Activated T-cell treated with anti-CD3 and anti-CD28 coated beads, Interleukin-2, amount 50 U/mL, for 48 hours (primary cell): ENCODE results near the gene ZNF691.
"Not testable (repeated sequence)": the region's sequence is repeated elsewhere in the genome, so short reads cannot be mapped to it uniquely, and the experiment has no call there.

ENCODE experiments used
- DNase-seq, 2 experiments: peaks; one replicate each; pipeline ENCODE4 v3.0.0-alpha.2; 2020

Gene ZNF691

DNA sequence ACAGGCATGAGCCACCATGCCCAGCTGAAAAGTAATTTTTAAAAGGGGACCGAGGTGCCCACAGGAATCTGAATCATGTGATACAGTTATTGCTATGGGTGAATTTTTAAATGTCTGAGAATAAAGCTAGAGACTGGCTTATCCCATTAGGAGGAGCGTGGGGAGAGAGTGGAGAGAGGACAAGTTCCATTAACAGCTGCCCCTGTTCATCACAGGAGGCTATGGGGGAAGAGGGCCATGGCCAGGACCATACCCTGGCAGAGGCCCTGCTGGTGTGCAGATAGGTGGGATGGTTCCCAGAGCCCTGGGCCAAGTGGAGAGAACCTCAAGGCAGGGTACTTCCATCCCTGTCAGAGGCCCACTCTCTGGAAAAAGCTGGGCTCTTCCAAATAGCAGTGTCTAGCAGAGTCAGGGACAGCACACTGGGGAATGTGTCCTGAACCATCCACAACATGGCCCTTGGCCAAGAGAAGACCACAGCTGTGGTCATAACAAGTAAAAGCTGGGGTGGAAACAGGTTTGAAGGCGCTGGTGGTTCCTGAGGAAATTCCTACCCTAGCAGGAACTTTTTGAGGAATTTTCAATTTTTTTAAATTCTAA, 13.7 kb upstream of the ZNF691 start:
- no peak for DNase-seq

- DNase-seq = no peak
These were observed 12.4 kb upstream of the ZNF691 start for GRCh38 chr1:42833981-42834380.

DNA sequence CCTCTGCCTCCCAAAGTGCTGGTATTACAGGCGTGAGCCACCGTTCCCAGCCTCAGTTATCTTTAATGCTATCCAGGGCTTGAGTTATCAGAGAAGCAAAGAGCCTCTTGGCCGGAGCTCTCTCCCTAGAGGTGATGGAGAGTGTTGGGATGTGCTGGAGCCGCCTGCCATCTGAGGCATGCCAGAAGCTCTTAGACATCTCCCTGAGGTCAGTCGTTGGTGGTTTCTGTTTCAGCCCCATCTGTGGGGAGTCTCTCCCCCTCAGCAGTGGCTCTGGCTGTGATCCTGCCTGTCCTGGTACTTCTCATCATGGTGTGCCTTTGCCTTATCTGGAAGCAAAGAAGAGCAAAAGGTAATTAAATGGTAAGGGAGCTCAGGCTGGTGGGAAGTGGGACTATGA, 11.6 kb upstream of the ZNF691 start:
- no peak for DNase-seq

GRCh38 chr1:42835422-42835821, 11.0 kb upstream of the ZNF691 start:
- DNase-seq = no peak

DNA sequence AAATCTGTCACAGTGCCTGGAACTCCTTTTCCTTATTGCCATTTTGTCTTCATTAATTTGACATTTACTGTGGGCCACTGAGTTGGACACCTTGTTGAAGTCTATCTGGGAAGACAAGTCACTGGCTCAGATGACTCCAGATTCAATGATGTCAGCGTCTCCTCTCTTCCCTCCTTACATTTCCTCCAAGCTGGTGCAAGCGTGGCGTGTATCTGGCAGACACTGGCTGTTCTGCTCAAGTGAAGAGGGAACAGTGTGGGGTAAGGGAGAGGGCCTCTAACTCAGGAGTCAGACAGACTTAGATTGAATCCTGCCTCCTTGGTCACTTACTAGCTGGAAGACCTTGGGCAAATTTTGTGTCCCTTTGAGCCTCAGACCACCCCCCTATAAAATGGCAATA, 8.7 kb upstream of the ZNF691 start:
- DNase-seq = no peak

GRCh38 chr1:42838482-42839190, 7.8 kb upstream of the ZNF691 start:
- no peak for DNase-seq

DNA sequence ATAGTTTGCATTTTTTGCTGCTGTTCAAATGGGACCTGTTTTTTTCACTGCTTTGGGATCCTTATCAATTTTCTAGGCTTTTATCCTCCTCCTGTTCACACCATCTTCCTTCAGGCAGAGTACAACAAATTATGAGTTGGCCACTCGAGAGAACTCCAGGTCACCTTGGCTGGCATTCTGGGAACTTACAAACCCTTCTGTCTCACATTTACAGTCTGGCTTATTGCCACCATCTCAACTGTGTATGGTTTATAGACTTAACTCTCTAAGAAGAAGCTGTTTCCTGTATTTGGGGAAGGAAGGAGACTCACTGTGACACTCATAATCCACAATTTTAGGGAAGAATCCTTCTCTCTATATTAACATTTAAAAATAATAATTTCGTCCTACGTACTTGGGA, 5.4 kb upstream of the ZNF691 start:
- DNase-seq = no peak

- no peak for DNase-seq
These were observed 4.8 kb upstream of the ZNF691 start for GRCh38 chr1:42841440-42842147.

DNA sequence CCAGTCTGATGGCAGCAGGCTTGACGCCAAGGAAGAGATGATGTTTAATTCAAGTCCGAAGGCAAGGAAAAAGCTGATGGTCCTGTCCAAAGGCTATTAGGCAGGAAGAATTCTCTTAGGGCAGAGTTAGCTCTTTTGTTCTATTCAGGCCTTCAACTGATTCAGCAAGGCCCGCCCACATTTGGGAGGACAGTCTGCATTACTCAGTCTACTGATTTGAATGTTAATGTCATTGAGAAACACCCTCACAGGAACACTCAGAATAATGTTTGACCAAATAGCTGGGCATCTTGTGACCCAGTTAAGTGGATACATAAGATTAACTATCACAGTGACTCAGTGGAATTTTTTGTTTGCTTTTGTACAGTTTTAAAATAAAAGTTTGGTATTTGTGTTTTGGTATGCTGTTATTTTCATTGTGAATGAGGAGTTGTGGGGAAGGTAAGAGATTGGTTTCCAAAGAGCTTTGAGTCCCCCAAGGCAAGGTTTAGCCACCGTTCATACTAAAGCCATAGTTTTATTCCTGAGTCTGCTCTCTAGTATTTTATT, 1.7 kb upstream of the ZNF691 start:
- peak in 1 of 2 experiments; percentile 28 for DNase-seq

DNA sequence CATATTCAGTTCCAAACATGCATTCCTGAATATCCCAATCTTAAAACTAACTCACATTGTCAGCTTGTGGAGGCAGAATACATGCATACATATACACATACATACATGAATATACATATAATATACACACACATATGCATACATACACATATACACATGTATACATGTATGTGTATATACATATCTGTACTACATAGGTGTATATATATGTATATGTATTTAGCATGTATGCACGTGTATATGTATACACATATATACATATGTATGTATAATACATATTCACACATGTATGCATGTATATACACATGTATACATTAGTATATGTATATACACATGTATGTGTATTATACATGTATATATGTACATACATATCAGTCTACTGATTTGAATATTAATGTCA, 1.2 kb upstream of the ZNF691 start:
- no peak for DNase-seq

- no peak for DNase-seq
These were observed 552 bp upstream of the ZNF691 start for GRCh38 chr1:42845866-42846256.

GRCh38 chr1:42847111-42847595, 740 bp downstream of the ZNF691 start:
- peak in 1 of 2 experiments; percentile 31 for DNase-seq

- peak; percentile 20 to 24 for DNase-seq
These were observed 1.5 kb downstream of the ZNF691 start for GRCh38 chr1:42847721-42848460.

GRCh38 chr1:42848823-42849537, 2.6 kb downstream of the ZNF691 start:
- DNase-seq = no peak

DNA sequence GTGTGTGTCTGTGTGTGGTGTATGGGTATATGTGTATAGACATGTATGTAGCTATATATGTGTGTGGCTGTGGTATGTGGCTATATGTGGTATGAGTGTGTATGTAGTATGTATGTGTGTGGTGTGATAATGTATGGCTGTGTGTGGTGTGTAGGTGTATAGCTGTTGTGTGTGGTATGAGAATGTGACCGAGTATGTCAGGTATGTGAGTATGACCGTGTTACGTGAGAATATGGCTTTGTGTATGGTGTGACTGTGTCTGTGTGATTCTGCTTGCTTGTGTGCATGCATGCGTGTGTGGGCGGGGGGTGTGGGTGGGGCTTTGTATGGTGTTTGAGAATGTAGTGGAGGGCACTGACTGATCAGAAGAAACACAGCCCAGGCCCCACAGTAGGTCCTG, 3.5 kb downstream of the ZNF691 start:
- no peak for DNase-seq

DNA sequence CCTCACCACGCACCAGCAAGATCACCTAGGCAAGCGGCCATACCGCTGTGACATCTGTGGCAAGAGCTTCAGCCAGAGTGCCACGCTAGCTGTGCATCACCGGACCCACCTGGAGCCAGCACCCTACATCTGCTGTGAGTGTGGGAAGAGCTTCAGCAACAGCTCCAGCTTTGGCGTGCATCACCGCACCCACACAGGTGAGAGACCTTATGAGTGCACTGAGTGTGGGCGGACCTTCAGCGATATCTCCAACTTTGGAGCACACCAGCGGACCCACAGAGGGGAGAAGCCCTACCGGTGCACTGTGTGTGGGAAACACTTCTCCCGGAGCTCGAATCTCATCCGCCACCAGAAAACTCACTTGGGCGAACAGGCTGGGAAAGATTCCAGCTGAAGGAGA, 5.0 kb downstream of the ZNF691 start:
- no peak for DNase-seq

GRCh38 chr1:42851960-42852607, 5.7 kb downstream of the ZNF691 start:
- DNase-seq = no peak

- no peak for DNase-seq
These were observed 6.2 kb downstream of the ZNF691 start for GRCh38 chr1:42852608-42852980.

- DNase-seq = no peak
These were observed 6.9 kb downstream of the ZNF691 start for GRCh38 chr1:42853116-42853884.

DNA sequence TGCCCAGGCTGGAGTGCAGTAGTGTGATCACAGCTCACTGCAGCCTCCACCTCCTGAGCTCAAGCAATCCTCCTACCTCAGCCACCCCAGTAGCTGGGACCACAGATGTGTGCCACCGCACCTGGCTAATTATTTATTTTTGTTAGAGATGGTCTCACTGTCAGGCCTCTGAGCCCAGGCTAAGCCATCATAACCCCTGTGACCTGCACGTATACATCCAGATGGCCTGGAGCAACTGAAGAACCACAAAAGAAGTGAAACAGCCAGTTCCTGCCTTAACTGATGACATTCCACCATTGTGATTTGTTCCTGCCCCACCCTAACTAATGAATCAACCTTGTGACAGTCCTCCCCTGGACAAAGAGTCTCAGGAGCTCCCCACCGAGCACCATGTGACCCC, 10.1 kb downstream of the ZNF691 start:
- not testable (repeated sequence) for DNase-seq

DNA sequence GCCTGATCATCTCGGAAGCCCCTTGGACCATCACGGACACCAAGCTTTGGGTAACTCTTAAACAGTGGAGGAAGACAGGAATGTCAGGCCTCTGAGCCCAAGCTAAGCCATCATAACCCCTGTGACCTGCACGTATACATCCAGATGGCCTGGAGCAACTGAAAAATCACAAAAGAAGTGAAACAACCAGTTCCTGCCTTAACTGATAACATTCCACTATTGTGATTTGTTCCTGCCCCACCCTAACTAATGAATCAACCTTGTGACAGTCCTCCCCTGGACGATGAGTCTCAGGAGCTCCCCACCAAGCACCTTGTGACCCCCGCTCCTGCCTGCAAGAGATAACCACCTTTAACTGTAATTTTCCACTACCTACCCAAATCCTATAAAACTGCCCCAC, 13.0 kb downstream of the ZNF691 start:
- DNase-seq = not testable (repeated sequence)
